ENCODE data around the gene GULP1.

Gene GULP1

GRCh38 chr2:188422726-188423125 lies 131.1 kb downstream of the GULP1 start:
- H3K4me2 ChIP-seq (ENCODE audit: insufficient read depth, low read length, poor library complexity, severe bottlenecking) = no peak overlapping the region
- no peak overlapping the region for H3K4ac ChIP-seq (ENCODE audit: low read length)
- H3K79me1 ChIP-seq (ENCODE audit: low read depth, low read length) = peaks cover 1% of the 10 kb centered on the region
- H4K8ac ChIP-seq (ENCODE audit: low read depth, low read length) = no peak overlapping the region
- H2BK15ac ChIP-seq (ENCODE audit: low read length) = no peak overlapping the region
- no peak overlapping the region for H3K27ac ChIP-seq (replicated peaks; ENCODE audit: low read length)
- no peak overlapping the region for H3K18ac ChIP-seq (ENCODE audit: low read length)
- no peak overlapping the region for H2AFZ ChIP-seq (ENCODE audit: low read length)
- H3K23ac ChIP-seq (ENCODE audit: low read depth, low read length, poor library complexity) = no peak overlapping the region
- no peak overlapping the region for H3K4me3 ChIP-seq (ENCODE audit: low read length in 2 of 2)
- H3K27me3 ChIP-seq (ENCODE audit: control insufficient read depth in 3 of 3, insufficient read depth in 3 of 3, low read depth in 1 of 3, low read length in 3 of 3) = no peaks in the 10 kb centered on the region
- H2BK12ac ChIP-seq (ENCODE audit: low read length) = no peak overlapping the region
- no peaks in the 10 kb centered on the region for H3K36me3 ChIP-seq (replicated peaks in 1 of 2; ENCODE audit: control insufficient read depth in 2 of 2, insufficient read depth in 2 of 2, low read length in 2 of 2)
- H4K91ac ChIP-seq (ENCODE audit: low read depth, low read length, poor library complexity) = no peak overlapping the region
- peaks cover 0 to 25% of the 10 kb centered on the region in 2 donors for H3K9me3 ChIP-seq (replicated peaks in 1 of 2; ENCODE audit: control insufficient read depth in 2 of 2, insufficient read depth in 1 of 2, low read depth in 1 of 2, low read length in 2 of 2)
- H2BK5ac ChIP-seq (ENCODE audit: low read length) = no peak overlapping the region
- no peak overlapping the region for H3K9ac ChIP-seq (ENCODE audit: low read depth, low read length, poor library complexity)
- no CpG with 5 or more reads among the region's 1 CpG for WGBS, 2 donors (ENCODE audit: extremely low coverage in 2 of 2, insufficient read length in 2 of 2, insufficient replicate concordance in 1 of 2)
- no peak overlapping the region for H2AK5ac ChIP-seq (ENCODE audit: low read depth, low read length)
- DNase-seq (ENCODE audit: low spot score) = no peak
- no peak overlapping the region for H2BK120ac ChIP-seq (ENCODE audit: low read depth, low read length)
- no peaks in the 10 kb centered on the region for H3K4me1 ChIP-seq (ENCODE audit: control insufficient read depth in 2 of 2, insufficient read depth in 1 of 2, low read depth in 1 of 2, low read length in 2 of 2)
- no peak overlapping the region for H3K14ac ChIP-seq (ENCODE audit: low read length)

DNA sequence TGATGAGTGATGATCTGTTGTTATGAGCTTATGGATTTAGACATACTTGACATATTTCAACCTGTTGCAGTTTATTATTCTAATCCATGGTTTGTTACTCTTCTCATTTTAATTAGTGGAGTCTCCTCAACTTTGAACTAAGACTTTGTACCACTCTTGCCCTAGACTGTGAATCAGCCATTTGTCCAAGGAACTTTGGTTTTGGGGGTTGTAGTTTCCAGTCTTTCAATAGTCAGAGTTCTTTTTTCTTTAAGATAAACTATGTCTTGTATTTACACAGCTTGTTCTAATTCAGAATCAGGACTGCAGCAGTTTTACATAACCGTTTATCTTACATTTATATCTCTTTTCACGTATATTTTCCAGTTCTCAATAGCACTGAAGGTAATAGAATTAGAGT lies 133.6 kb downstream of the GULP1 start:
- H3K14ac ChIP-seq (ENCODE audit: low read length) = no peak overlapping the region
- DNase-seq (ENCODE audit: low spot score) = no peak
- peaks cover 1% of the 10 kb centered on the region for H3K79me1 ChIP-seq (ENCODE audit: low read depth, low read length)
- no peak overlapping the region for H2BK15ac ChIP-seq (ENCODE audit: low read length)
- no peak overlapping the region for H2AFZ ChIP-seq (ENCODE audit: low read length)
- no peak overlapping the region for H3K4me3 ChIP-seq (ENCODE audit: low read length in 2 of 2)
- H2AK5ac ChIP-seq (ENCODE audit: low read depth, low read length) = no peak overlapping the region
- H4K8ac ChIP-seq (ENCODE audit: low read depth, low read length) = no peak overlapping the region
- H3K9ac ChIP-seq (ENCODE audit: low read depth, low read length, poor library complexity) = no peak overlapping the region
- no peak overlapping the region for H3K4me2 ChIP-seq (ENCODE audit: insufficient read depth, low read length, poor library complexity, severe bottlenecking)
- H2BK12ac ChIP-seq (ENCODE audit: low read length) = no peak overlapping the region
- no peak overlapping the region for H3K4ac ChIP-seq (ENCODE audit: low read length)
- no peak overlapping the region for H3K18ac ChIP-seq (ENCODE audit: low read length)
- no CpG with 5 or more reads among the region's 2 CpGs for WGBS, 2 donors (ENCODE audit: extremely low coverage in 2 of 2, insufficient read length in 2 of 2, insufficient replicate concordance in 1 of 2)
- no peaks in the 10 kb centered on the region for H3K27me3 ChIP-seq (ENCODE audit: control insufficient read depth in 3 of 3, insufficient read depth in 3 of 3, low read depth in 1 of 3, low read length in 3 of 3)
- no peaks in the 10 kb centered on the region for H3K4me1 ChIP-seq (ENCODE audit: control insufficient read depth in 2 of 2, insufficient read depth in 1 of 2, low read depth in 1 of 2, low read length in 2 of 2)
- H2BK120ac ChIP-seq (ENCODE audit: low read depth, low read length) = no peak overlapping the region
- no peak overlapping the region for H2BK5ac ChIP-seq (ENCODE audit: low read length)
- H3K36me3 ChIP-seq (replicated peaks in 1 of 2; ENCODE audit: control insufficient read depth in 2 of 2, insufficient read depth in 2 of 2, low read length in 2 of 2) = no peaks in the 10 kb centered on the region
- no peak overlapping the region for H4K91ac ChIP-seq (ENCODE audit: low read depth, low read length, poor library complexity)
- no peak overlapping the region for H3K27ac ChIP-seq (replicated peaks; ENCODE audit: low read length)
- no peak overlapping the region for H3K23ac ChIP-seq (ENCODE audit: low read depth, low read length, poor library complexity)
- peaks cover 0 to 13% of the 10 kb centered on the region in 2 donors for H3K9me3 ChIP-seq (replicated peaks in 1 of 2; ENCODE audit: control insufficient read depth in 2 of 2, insufficient read depth in 1 of 2, low read depth in 1 of 2, low read length in 2 of 2)

- Histone ChIP-seq H3K9me3 (replicated peaks in 1 of 2; ENCODE audit: control insufficient read depth in 2 of 2, insufficient read depth in 1 of 2, low read depth in 1 of 2, low read length in 2 of 2) (peaks cover 0 to 5% of the 10 kb centered on the region in 2 donors), H3K79me1 (ENCODE audit: low read depth, low read length) (peaks cover 1% of the 10 kb centered on the region), H2BK120ac (ENCODE audit: low read depth, low read length) (no peak overlapping the region), H2BK15ac (ENCODE audit: low read length) (no peak overlapping the region), H2BK12ac (ENCODE audit: low read length) (no peak overlapping the region), H4K8ac (ENCODE audit: low read depth, low read length) (no peak overlapping the region), H3K4ac (ENCODE audit: low read length) (no peak overlapping the region), H2AK5ac (ENCODE audit: low read depth, low read length) (no peak overlapping the region), H3K4me3 (ENCODE audit: low read length in 2 of 2) (no peak overlapping the region), H3K27me3 (ENCODE audit: control insufficient read depth in 3 of 3, insufficient read depth in 3 of 3, low read depth in 1 of 3, low read length in 3 of 3) (no peaks in the 10 kb centered on the region), H3K4me2 (ENCODE audit: insufficient read depth, low read length, poor library complexity, severe bottlenecking) (no peak overlapping the region), H2AFZ (ENCODE audit: low read length) (no peak overlapping the region), H3K14ac (ENCODE audit: low read length) (no peak overlapping the region), H3K9ac (ENCODE audit: low read depth, low read length, poor library complexity) (no peak overlapping the region), H4K91ac (ENCODE audit: low read depth, low read length, poor library complexity) (no peak overlapping the region), H3K27ac (replicated peaks; ENCODE audit: low read length) (no peak overlapping the region), H2BK5ac (ENCODE audit: low read length) (no peak overlapping the region), H3K36me3 (replicated peaks in 1 of 2; ENCODE audit: control insufficient read depth in 2 of 2, insufficient read depth in 2 of 2, low read length in 2 of 2) (no peaks in the 10 kb centered on the region), H3K18ac (ENCODE audit: low read length) (no peak overlapping the region), H3K23ac (ENCODE audit: low read depth, low read length, poor library complexity) (no peak overlapping the region), H3K4me1 (ENCODE audit: control insufficient read depth in 2 of 2, insufficient read depth in 1 of 2, low read depth in 1 of 2, low read length in 2 of 2) (no peaks in the 10 kb centered on the region)
- DNase-seq (ENCODE audit: low spot score) = no peak
- WGBS, 2 donors (ENCODE audit: extremely low coverage in 2 of 2, insufficient read length in 2 of 2, insufficient replicate concordance in 1 of 2) = no CpG with 5 or more reads among the region's 2 CpGs
Observed at GRCh38 chr2:188426121-188426520, 134.4 kb downstream of the GULP1 start.

DNA sequence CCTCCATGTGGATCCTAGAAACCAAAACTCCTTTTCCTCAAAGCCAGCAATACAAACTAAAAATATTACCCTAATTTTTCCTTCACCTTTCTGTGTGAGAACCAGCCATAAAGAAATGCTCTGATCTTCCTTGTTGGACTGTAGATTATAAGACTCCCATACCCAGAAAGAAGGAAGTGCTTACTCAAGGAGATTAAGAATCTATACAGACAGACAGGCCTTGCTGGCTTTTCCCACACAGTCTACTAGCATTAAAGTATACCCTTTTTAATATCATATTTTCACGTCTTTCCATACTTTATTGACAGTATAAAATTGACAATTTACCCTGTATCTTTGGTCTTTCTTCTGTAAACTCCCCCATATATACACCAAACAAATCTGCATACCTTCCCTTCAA lies 139.0 kb downstream of the GULP1 start:
- H3K4ac ChIP-seq (ENCODE audit: low read length) = no peak overlapping the region
- H2BK12ac ChIP-seq (ENCODE audit: low read length) = no peak overlapping the region
- no peak overlapping the region for H3K4me3 ChIP-seq (ENCODE audit: low read length in 2 of 2)
- no peak overlapping the region for H3K9ac ChIP-seq (ENCODE audit: low read depth, low read length, poor library complexity)
- H2BK5ac ChIP-seq (ENCODE audit: low read length) = no peak overlapping the region
- no peak for DNase-seq (ENCODE audit: low spot score)
- H3K23ac ChIP-seq (ENCODE audit: low read depth, low read length, poor library complexity) = no peak overlapping the region
- no peak overlapping the region for H3K18ac ChIP-seq (ENCODE audit: low read length)
- H3K14ac ChIP-seq (ENCODE audit: low read length) = no peak overlapping the region
- peaks cover 0 to 8% of the 10 kb centered on the region in 2 donors for H3K9me3 ChIP-seq (replicated peaks in 1 of 2; ENCODE audit: control insufficient read depth in 2 of 2, insufficient read depth in 1 of 2, low read depth in 1 of 2, low read length in 2 of 2)
- H3K4me2 ChIP-seq (ENCODE audit: insufficient read depth, low read length, poor library complexity, severe bottlenecking) = no peak overlapping the region
- H2BK15ac ChIP-seq (ENCODE audit: low read length) = no peak overlapping the region
- H3K36me3 ChIP-seq (replicated peaks in 1 of 2; ENCODE audit: control insufficient read depth in 2 of 2, insufficient read depth in 2 of 2, low read length in 2 of 2) = no peaks in the 10 kb centered on the region
- WGBS, 2 donors (ENCODE audit: extremely low coverage in 2 of 2, insufficient read length in 2 of 2, insufficient replicate concordance in 1 of 2) = no CpG with 5 or more reads among the region's 1 CpG
- H3K27me3 ChIP-seq (ENCODE audit: control insufficient read depth in 3 of 3, insufficient read depth in 3 of 3, low read depth in 1 of 3, low read length in 3 of 3) = no peaks in the 10 kb centered on the region
- H2BK120ac ChIP-seq (ENCODE audit: low read depth, low read length) = no peak overlapping the region
- no peak overlapping the region for H2AK5ac ChIP-seq (ENCODE audit: low read depth, low read length)
- H3K27ac ChIP-seq (replicated peaks; ENCODE audit: low read length) = no peak overlapping the region
- peaks cover 2% of the 10 kb centered on the region in 2 donors for H3K4me1 ChIP-seq (ENCODE audit: control insufficient read depth in 2 of 2, insufficient read depth in 1 of 2, low read depth in 1 of 2, low read length in 2 of 2)
- no peak overlapping the region for H2AFZ ChIP-seq (ENCODE audit: low read length)
- peaks cover 1% of the 10 kb centered on the region for H3K79me1 ChIP-seq (ENCODE audit: low read depth, low read length)
- no peak overlapping the region for H4K91ac ChIP-seq (ENCODE audit: low read depth, low read length, poor library complexity)
- no peak overlapping the region for H4K8ac ChIP-seq (ENCODE audit: low read depth, low read length)

All from neuronal stem cell (in vitro differentiated cells).